CD14-positive monocyte (primary cell): ENCODE data around the gene ZNF831. TPM values are rescaled to one million over a fixed set of nuclear protein-coding genes. Genes with fewer than 3 reads are reported as not detected.

Experiments used
- DNase-seq, 3 donors: peaks; one replicate each; pipeline ENCODE4 v3.0.0-alpha.2; 2011 to 2022
- H2AFZ ChIP-seq: 2 replicates; pipeline ENCODE4 v1.6.0; 2012; ENCODE audit warnings: mild to moderate bottlenecking, low read depth, low read length, inconsistent platforms; ENCODE audit not compliant: insufficient read depth, poor library complexity, severe bottlenecking
- H3K27ac ChIP-seq, 2 donors: 1 replicate in 1 of 2; 2 replicates in 1 of 2; pipeline ENCODE4 v1.5.1; 2012 to 2013; ENCODE audit warnings: low read length in 2 of 2, control low read depth in 1 of 2, inconsistent platforms in 1 of 2, low read depth in 1 of 2, mild to moderate bottlenecking in 1 of 2
- H3K27me3 ChIP-seq, 2 donors: one replicate each; pipeline versions ENCODE4 v1.6.0 to v1.6.1; 2011 to 2013; ENCODE audit warnings: low read length in 2 of 2; ENCODE audit not compliant: control insufficient read depth in 2 of 2, insufficient read depth in 2 of 2
- H3K36me3 ChIP-seq, 2 donors: replicated peaks in 1 of 2; 1 replicate in 1 of 2; 2 replicates in 1 of 2; pipeline versions ENCODE4 v1.5.1 to v1.6.1; 2012 to 2013; ENCODE audit warnings: low read length in 2 of 2, control low read depth in 1 of 2, inconsistent platforms in 1 of 2, mild to moderate bottlenecking in 1 of 2; ENCODE audit not compliant: insufficient read depth in 2 of 2, control insufficient read depth in 1 of 2
- H3K4me1 ChIP-seq, 2 donors: 1 replicate in 1 of 2; 2 replicates in 1 of 2; pipeline versions ENCODE4 v1.5.1 to v1.6.1; 2012 to 2013; ENCODE audit warnings: low read length in 2 of 2, control low read depth in 1 of 2, inconsistent platforms in 1 of 2, mild to moderate bottlenecking in 1 of 2, moderate library complexity in 1 of 2; ENCODE audit not compliant: insufficient read depth in 2 of 2, control insufficient read depth in 1 of 2
- H3K4me2 ChIP-seq: replicated peaks from 2 replicates; pipeline ENCODE3; 2012; ENCODE audit warnings: low read length, moderate library complexity, mild to moderate bottlenecking; ENCODE audit not compliant: poor library complexity, severe bottlenecking; ENCODE audit errors: extremely low read depth
- H3K4me3 ChIP-seq, 3 experiments: fragments of 200-600 bp in 1 of 3; sonication (generic) in 1 of 3; replicated peaks in 1 of 3; 1 replicate in 2 of 3; 2 replicates in 1 of 3; pipeline ENCODE4 v1.5.1; 2011 to 2013; ENCODE audit warnings: low read length in 3 of 3, mild to moderate bottlenecking in 3 of 3, control low read depth in 2 of 3, low read depth in 2 of 3, inconsistent platforms in 1 of 3, moderate library complexity in 1 of 3
- H3K79me2 ChIP-seq: 2 replicates; pipeline ENCODE4 v1.6.0; 2012; ENCODE audit warnings: mild to moderate bottlenecking, control low read depth, inconsistent platforms, low read length, moderate library complexity; ENCODE audit not compliant: insufficient read depth
- H3K9ac ChIP-seq: 2 replicates; pipeline ENCODE4 v1.6.0; 2017; ENCODE audit warnings: low read length, mild to moderate bottlenecking; ENCODE audit not compliant: insufficient read depth, poor library complexity, severe bottlenecking
- H3K9me3 ChIP-seq, 2 donors: replicated peaks in 1 of 2; 1 replicate in 1 of 2; 2 replicates in 1 of 2; pipeline versions ENCODE4 v1.5.1 to v1.6.1; 2012 to 2013; ENCODE audit warnings: low read length in 2 of 2, control low read depth in 1 of 2; ENCODE audit not compliant: control insufficient read depth in 1 of 2, insufficient read depth in 1 of 2
- H4K20me1 ChIP-seq: 2 replicates; pipeline ENCODE4 v1.6.0; 2012; ENCODE audit warnings: mild to moderate bottlenecking, low read length, control low read depth, moderate library complexity; ENCODE audit not compliant: insufficient read depth
- H3K27ac Mint-ChIP-seq, 7 donors: one replicate each; pipeline ENCODE4 v1.8.0; 2020; ENCODE audit warnings: mild to moderate bottlenecking in 7 of 7, mixed read lengths in 7 of 7, moderate library complexity in 6 of 7, inconsistent platforms in 2 of 7
- H3K27me3 Mint-ChIP-seq, 3 donors: one replicate each; pipeline ENCODE4 v1.8.0; 2021 to 2022; ENCODE audit warnings: low read depth in 3 of 3, mild to moderate bottlenecking in 3 of 3, mixed read lengths in 3 of 3, moderate library complexity in 3 of 3, inconsistent platforms in 1 of 3
- H3K36me3 Mint-ChIP-seq, 2 donors: one replicate each; pipeline ENCODE4 v1.8.0; 2020; ENCODE audit warnings: mixed read lengths in 2 of 2, inconsistent platforms in 1 of 2, mild to moderate bottlenecking in 1 of 2
- H3K4me1 Mint-ChIP-seq: one replicate; pipeline ENCODE4 v1.8.0; 2020; ENCODE audit warnings: mild to moderate bottlenecking, mixed read lengths
- H3K4me3 Mint-ChIP-seq, 2 donors: one replicate each; pipeline ENCODE4 v1.8.0; 2020; ENCODE audit warnings: mild to moderate bottlenecking in 2 of 2, mixed read lengths in 2 of 2, moderate library complexity in 1 of 2
- H3K9me3 Mint-ChIP-seq, 7 donors: one replicate each; pipeline ENCODE4 v1.8.0; 2020 to 2022; ENCODE audit warnings: mixed read lengths in 7 of 7, mild to moderate bottlenecking in 6 of 7, moderate library complexity in 6 of 7, inconsistent platforms in 2 of 7
- CTCF ChIP-seq: fragments of 200-600 bp; IDR thresholded peaks from one replicate; pipeline ENCODE4 v1.8.0; 2022; ENCODE audit warnings: antibody characterized with exemption, mild to moderate bottlenecking
- WGBS: methylation state at CpG from one replicate; pipeline ENCODE4 v1.1.5; 2013; ENCODE audit warnings: missing lambda C conversion rate; ENCODE audit not compliant: insufficient coverage; 5-methylcytosine and 5-hydroxymethylcytosine counted together
- intact Hi-C, 2 donors: fragments of 100-400 bp; cut with micrococcal nuclease; formaldehyde crosslinking; loops; one replicate each; pipeline versions ENCODE4 v1.15.0 to v1.15.1; 2023
- polyA plus RNA-seq, 3 donors: library from polyadenylated mRNA; depleted of rRNA in 1 of 3; unstranded in 2 of 3; stranded (reverse) in 1 of 3; fragments of 300-500 nt in 2 of 3; fragments of >200 nt in 1 of 3; fragmentation: Illumina TruSeq in 2 of 3; gene quantifications; 1 replicate in 2 of 3; 2 replicates in 1 of 3; pipeline ENCODE4 v1.2.3, GENCODE V29; 2012 to 2021

ZNF831 gene
- polyA plus RNA-seq, 3 donors, result 0.03 to 0.09 TPM; not detected in 1

DNA sequence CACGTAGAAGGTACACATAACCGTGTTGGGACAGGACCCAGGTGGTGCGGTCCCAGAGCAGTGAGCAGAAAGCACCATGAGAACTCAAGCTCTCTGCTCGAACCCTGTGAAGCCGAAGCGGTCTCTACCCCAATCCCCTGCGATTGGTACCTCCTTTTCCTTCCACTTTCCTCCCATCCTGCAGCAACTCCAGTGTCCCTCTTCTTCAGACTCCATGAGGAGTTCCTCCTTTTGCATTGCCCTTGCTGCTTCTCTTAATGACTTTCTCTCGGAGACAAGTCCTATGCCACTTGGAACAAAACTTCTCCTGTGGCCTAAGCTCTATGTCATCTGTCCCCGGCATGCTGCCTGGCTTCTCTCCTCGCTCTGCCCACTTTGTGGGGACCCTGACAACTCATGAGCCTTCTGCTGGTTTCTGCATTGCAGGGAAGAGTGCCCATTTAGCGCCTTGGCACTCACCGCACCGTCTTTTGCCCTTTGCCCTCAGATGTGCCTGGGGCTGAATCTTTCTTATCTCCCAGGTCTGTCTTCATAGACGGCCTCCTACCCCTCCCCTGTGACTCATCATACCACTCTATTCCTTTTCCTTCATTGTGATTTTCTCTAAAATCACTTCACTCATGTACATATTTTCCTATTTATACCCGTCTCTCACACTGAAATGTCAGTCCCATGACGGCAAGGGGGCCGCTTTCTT, 9.2 kb upstream of the ZNF831 start:
- H3K27me3 ChIP-seq, result peaks cover 0 to 4% of the 10 kb centered on the region in 2 donors
- no peaks in the 10 kb centered on the region for H3K36me3 ChIP-seq
- H3K4me1 Mint-ChIP-seq, result peaks cover 5% of the 10 kb centered on the region
- H3K4me1 ChIP-seq, result peaks cover 0 to 2% of the 10 kb centered on the region in 2 donors
- H3K4me3 ChIP-seq, result no peak overlapping the region
- H3K36me3 Mint-ChIP-seq, result no peaks in the 10 kb centered on the region
- H3K4me2 ChIP-seq, result no peak overlapping the region
- DNase-seq, result no peak
- intact Hi-C loops, result no loop called here
- no peak overlapping the region for H2AFZ ChIP-seq
- no peaks in the 10 kb centered on the region for H4K20me1 ChIP-seq
- no peak overlapping the region for H3K4me3 Mint-ChIP-seq
- H3K79me2 ChIP-seq, result no peaks in the 10 kb centered on the region
- no peak overlapping the region for H3K27ac ChIP-seq
- 92% methylated on average over 14 of the region's 17 CpGs for WGBS
- TF ChIP-seq CTCF, result no peak
- H3K9me3 ChIP-seq, result no peaks in the 10 kb centered on the region
- H3K9me3 Mint-ChIP-seq, result peaks cover 0 to 2% (median 0%) of the 10 kb centered on the region in 7 donors
- no peak overlapping the region for H3K9ac ChIP-seq
- peaks cover 12 to 26% (median 17%) of the 10 kb centered on the region in 3 donors for H3K27me3 Mint-ChIP-seq
- H3K27ac Mint-ChIP-seq, result no peak overlapping the region

- Histone ChIP-seq H4K20me1 (no peaks in the 10 kb centered on the region), H3K9ac (no peak overlapping the region), H3K4me1 (no peaks in the 10 kb centered on the region), H3K4me2 (no peak overlapping the region), H3K36me3 (no peaks in the 10 kb centered on the region), H3K9me3 (no peaks in the 10 kb centered on the region), H3K4me3 (no peak overlapping the region), H3K27me3 (no peaks in the 10 kb centered on the region), H3K27ac (no peak overlapping the region), H3K79me2 (no peaks in the 10 kb centered on the region), H2AFZ (no peak overlapping the region)
- H3K27ac Mint-ChIP-seq, result no peak overlapping the region
- H3K27me3 Mint-ChIP-seq, result peaks cover 9 to 25% (median 17%) of the 10 kb centered on the region in 3 donors
- H3K4me1 Mint-ChIP-seq, result peaks cover 3% of the 10 kb centered on the region
- H3K36me3 Mint-ChIP-seq, result no peaks in the 10 kb centered on the region
- no peak overlapping the region for H3K4me3 Mint-ChIP-seq
- intact Hi-C loops, result no loop called here
- WGBS, result 92% methylated on average over 2 of the region's 6 CpGs
- peaks cover 0 to 2% (median 0%) of the 10 kb centered on the region in 7 donors for H3K9me3 Mint-ChIP-seq
- DNase-seq, result no peak
- no peak for TF ChIP-seq CTCF
These were observed 6.6 kb upstream of the ZNF831 start for GRCh38 chr20:59157064-59157463.
